SK-N-SH treated with all-trans-retinoic acid at 6 μM for 48 hours (cell line): ENCODE results near the gene DOCK4.

Experiments
- ATAC-seq: fragments of 200-7000 bp; cut with Tn5 transposase; 3 replicates; pipeline ENCODE4 v1.9.1; 2020; ENCODE audit warnings: mild to moderate bottlenecking, moderate library complexity
- ARNTL ChIP-seq: fragments of 450-650 bp; formaldehyde crosslinking; IDR thresholded peaks from 2 replicates; pipeline ENCODE4 v1.5.0; 2020; ENCODE audit warnings: low read depth, mild to moderate bottlenecking, moderate library complexity, borderline replicate concordance
- BACH2 ChIP-seq: fragments of 250-450 bp; sonication (Bioruptor Pico); IDR thresholded peaks from 2 replicates; pipeline ENCODE4 v1.9.0; 2021; ENCODE audit warnings: mild to moderate bottlenecking, borderline replicate concordance
- CSDC2 ChIP-seq: fragments of 250-450 bp; sonication (Bioruptor Pico); IDR thresholded peaks from 2 replicates; pipeline ENCODE4 v1.5.0; 2020; ENCODE audit warnings: mild to moderate bottlenecking, moderate library complexity
- ESRRG ChIP-seq: fragments of 250-450 bp; sonication (Bioruptor Pico); IDR thresholded peaks from 2 replicates; pipeline ENCODE4 v1.6.1; 2021; ENCODE audit warnings: mild to moderate bottlenecking
- GLIS3 ChIP-seq: fragments of 250-450 bp; sonication (Bioruptor Pico); IDR thresholded peaks from 2 replicates; pipeline ENCODE4 v1.5.0; 2020; ENCODE audit warnings: mild to moderate bottlenecking, moderate library complexity
- ISL1 ChIP-seq: fragments of 250-450 bp; sonication (Bioruptor Pico); IDR thresholded peaks from 2 replicates; pipeline ENCODE4 v2.1.2; 2022; ENCODE audit warnings: mild to moderate bottlenecking, moderate library complexity
- OSR1 ChIP-seq: fragments of 250-450 bp; sonication (Bioruptor Pico); IDR thresholded peaks from 2 replicates; pipeline ENCODE4 v1.8.0; 2022; ENCODE audit warnings: moderate library complexity, mild to moderate bottlenecking, inconsistent platforms
- PPARA ChIP-seq: fragments of 250-450 bp; sonication (Bioruptor Pico); IDR thresholded peaks from 2 replicates; pipeline ENCODE4 v1.5.0; 2020; ENCODE audit warnings: mild to moderate bottlenecking, borderline replicate concordance
- RARB ChIP-seq: fragments of 250-450 bp; sonication (Bioruptor Pico); IDR thresholded peaks from 2 replicates; pipeline ENCODE4 v1.8.0; 2021; ENCODE audit warnings: mild to moderate bottlenecking, moderate library complexity
- SNAI2 ChIP-seq: fragments of 250-450 bp; sonication (Bioruptor Pico); IDR thresholded peaks from 2 replicates; pipeline ENCODE4 v1.5.0; 2020; ENCODE audit warnings: mild to moderate bottlenecking, moderate library complexity
- TCF4 ChIP-seq: fragments of 250-450 bp; sonication (Bioruptor Pico); IDR thresholded peaks from 2 replicates; pipeline ENCODE4 v1.8.0; 2021; ENCODE audit warnings: mild to moderate bottlenecking, moderate library complexity, borderline replicate concordance
- TOX ChIP-seq: fragments of 250-450 bp; sonication (Bioruptor Pico); IDR thresholded peaks from 2 replicates; pipeline ENCODE4 v1.8.0; 2021; ENCODE audit warnings: mild to moderate bottlenecking, moderate library complexity, borderline replicate concordance
- ZC3H10 ChIP-seq: fragments of 250-450 bp; sonication (Bioruptor Pico); IDR thresholded peaks from 2 replicates; pipeline ENCODE4 v1.5.1; 2021; ENCODE audit warnings: mild to moderate bottlenecking, moderate library complexity
- ZFP3 ChIP-seq: fragments of 250-450 bp; sonication (Bioruptor Pico); IDR thresholded peaks from 2 replicates; pipeline ENCODE4 v1.5.0; 2020; ENCODE audit warnings: mild to moderate bottlenecking, moderate library complexity
- ZFP30 ChIP-seq: fragments of 450-650 bp; formaldehyde crosslinking; IDR thresholded peaks from 2 replicates; pipeline ENCODE4 v1.5.0; 2022; ENCODE audit warnings: mild to moderate bottlenecking, moderate library complexity
- ZNF565 ChIP-seq: fragments of 450-650 bp; formaldehyde crosslinking; conservative IDR thresholded peaks from 2 replicates; pipeline ENCODE4 v1.5.0; 2020; ENCODE audit warnings: low read depth, mild to moderate bottlenecking, moderate library complexity
- ZNF70 ChIP-seq: fragments of 450-650 bp; formaldehyde crosslinking; IDR thresholded peaks from 2 replicates; pipeline ENCODE4 v1.5.0; 2020; ENCODE audit warnings: mild to moderate bottlenecking, moderate library complexity
- ZNF8 ChIP-seq: fragments of 450-650 bp; formaldehyde crosslinking; IDR thresholded peaks from 2 replicates; pipeline ENCODE4 v1.5.0; 2020; ENCODE audit warnings: mild to moderate bottlenecking, moderate library complexity
- TF ChIP-seq, protein P1 (sequence below): fragments of 250-450 bp; sonication (Bioruptor Pico); IDR thresholded peaks from 2 replicates; pipeline ENCODE4 v1.8.0; 2021; ENCODE audit warnings: low read depth, mild to moderate bottlenecking, moderate library complexity, borderline replicate concordance
- TF ChIP-seq, protein P2 (sequence below): fragments of 250-450 bp; sonication (Bioruptor Pico); IDR thresholded peaks from 2 replicates; pipeline ENCODE4 v1.5.1; 2020; ENCODE audit warnings: low read depth, mild to moderate bottlenecking, moderate library complexity
- TF ChIP-seq, protein P3 (sequence below): fragments of 250-450 bp; sonication (Bioruptor Pico); IDR thresholded peaks from 2 replicates; pipeline ENCODE4 v1.5.1; 2021; ENCODE audit warnings: mild to moderate bottlenecking, moderate library complexity

DOCK4 gene

DNA sequence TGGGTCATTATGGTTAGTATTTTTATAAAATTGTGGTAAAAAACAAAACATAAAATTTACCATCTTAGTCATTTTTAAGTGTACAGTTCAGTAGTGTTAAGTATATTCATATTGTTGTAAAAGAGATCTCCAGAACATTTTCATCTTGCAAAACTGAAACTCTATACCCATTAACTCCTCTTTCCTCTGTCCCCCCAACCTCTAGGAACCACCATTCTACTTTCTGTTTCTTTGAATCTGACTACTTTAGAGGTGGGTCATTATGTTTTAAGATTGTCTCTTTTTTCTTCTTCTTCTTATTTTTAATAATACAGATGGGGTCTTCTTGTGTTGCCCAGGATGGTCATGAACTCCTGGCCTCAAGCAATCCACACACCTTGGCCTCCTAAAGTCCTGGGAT lies 84.1 kb downstream of the DOCK4 start:
- ATAC-seq: no peak
- no peak for TF ChIP-seq ZNF565 (CRISPR knock-in tag)
- TF ChIP-seq SNAI2 (CRISPR knock-in tag): no peak
- TF ChIP-seq ESRRG (CRISPR knock-in tag): no peak
- no peak for TF ChIP-seq GLIS3 (CRISPR knock-in tag)
- no peak for TF ChIP-seq ISL1 (CRISPR knock-in tag)
- no peak for TF ChIP-seq ZNF8 (CRISPR knock-in tag)
- TF ChIP-seq, protein P1, sequence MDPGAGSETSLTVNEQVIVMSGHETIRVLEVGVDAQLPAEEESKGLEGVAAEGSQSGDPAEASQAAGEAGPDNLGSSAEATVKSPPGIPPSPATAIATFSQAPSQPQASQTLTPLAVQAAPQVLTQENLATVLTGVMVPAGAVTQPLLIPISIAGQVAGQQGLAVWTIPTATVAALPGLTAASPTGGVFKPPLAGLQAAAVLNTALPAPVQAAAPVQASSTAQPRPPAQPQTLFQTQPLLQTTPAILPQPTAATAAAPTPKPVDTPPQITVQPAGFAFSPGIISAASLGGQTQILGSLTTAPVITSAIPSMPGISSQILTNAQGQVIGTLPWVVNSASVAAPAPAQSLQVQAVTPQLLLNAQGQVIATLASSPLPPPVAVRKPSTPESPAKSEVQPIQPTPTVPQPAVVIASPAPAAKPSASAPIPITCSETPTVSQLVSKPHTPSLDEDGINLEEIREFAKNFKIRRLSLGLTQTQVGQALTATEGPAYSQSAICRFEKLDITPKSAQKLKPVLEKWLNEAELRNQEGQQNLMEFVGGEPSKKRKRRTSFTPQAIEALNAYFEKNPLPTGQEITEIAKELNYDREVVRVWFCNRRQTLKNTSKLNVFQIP (CRISPR knock-in tag): no peak
- TF ChIP-seq ZFP30: no peak
- no peak for TF ChIP-seq CSDC2 (CRISPR knock-in tag)
- TF ChIP-seq ZC3H10: no peak
- TF ChIP-seq, protein P2, sequence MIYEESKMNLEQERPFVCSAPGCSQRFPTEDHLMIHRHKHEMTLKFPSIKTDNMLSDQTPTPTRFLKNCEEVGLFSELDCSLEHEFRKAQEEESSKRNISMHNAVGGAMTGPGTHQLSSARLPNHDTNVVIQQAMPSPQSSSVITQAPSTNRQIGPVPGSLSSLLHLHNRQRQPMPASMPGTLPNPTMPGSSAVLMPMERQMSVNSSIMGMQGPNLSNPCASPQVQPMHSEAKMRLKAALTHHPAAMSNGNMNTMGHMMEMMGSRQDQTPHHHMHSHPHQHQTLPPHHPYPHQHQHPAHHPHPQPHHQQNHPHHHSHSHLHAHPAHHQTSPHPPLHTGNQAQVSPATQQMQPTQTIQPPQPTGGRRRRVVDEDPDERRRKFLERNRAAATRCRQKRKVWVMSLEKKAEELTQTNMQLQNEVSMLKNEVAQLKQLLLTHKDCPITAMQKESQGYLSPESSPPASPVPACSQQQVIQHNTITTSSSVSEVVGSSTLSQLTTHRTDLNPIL (CRISPR knock-in tag): no peak
- no peak for TF ChIP-seq RARB (CRISPR knock-in tag)
- no peak for TF ChIP-seq ARNTL (CRISPR knock-in tag)
- TF ChIP-seq ZNF70: no peak

DNA sequence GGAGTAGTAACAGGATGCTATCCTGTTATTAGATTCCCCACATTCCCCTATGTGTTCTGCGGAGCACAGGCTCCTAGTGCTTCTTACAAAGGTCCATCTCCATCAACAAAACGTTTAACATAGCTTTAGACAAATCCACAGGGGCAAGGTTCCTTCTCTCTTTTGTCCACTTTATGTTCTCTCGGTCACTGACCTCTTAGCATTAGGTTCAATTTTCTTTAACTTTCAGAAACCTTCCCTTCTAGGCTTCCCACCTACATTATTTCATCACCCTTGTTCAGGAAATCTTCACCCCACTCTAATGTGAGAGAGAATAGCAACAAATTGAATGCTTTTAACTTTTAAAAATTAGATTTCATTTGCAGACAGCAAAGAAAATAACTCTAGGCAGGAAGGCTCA lies 84.9 kb downstream of the DOCK4 start:
- ATAC-seq: no peak
- TF ChIP-seq TOX (CRISPR knock-in tag): no peak
- no peak for TF ChIP-seq CSDC2 (CRISPR knock-in tag)
- no peak for TF ChIP-seq ZNF8 (CRISPR knock-in tag)
- TF ChIP-seq TCF4 (CRISPR knock-in tag): no peak
- TF ChIP-seq ZFP30: no peak
- no peak for TF ChIP-seq OSR1 (CRISPR knock-in tag)
- no peak for TF ChIP-seq ZNF565 (CRISPR knock-in tag)
- TF ChIP-seq, protein P1 (CRISPR knock-in tag): no peak
- TF ChIP-seq, protein P2 (CRISPR knock-in tag): no peak
- TF ChIP-seq BACH2: no peak
- no peak for TF ChIP-seq ZFP3 (CRISPR knock-in tag)
- no peak for TF ChIP-seq SNAI2 (CRISPR knock-in tag)
- TF ChIP-seq, protein P3, sequence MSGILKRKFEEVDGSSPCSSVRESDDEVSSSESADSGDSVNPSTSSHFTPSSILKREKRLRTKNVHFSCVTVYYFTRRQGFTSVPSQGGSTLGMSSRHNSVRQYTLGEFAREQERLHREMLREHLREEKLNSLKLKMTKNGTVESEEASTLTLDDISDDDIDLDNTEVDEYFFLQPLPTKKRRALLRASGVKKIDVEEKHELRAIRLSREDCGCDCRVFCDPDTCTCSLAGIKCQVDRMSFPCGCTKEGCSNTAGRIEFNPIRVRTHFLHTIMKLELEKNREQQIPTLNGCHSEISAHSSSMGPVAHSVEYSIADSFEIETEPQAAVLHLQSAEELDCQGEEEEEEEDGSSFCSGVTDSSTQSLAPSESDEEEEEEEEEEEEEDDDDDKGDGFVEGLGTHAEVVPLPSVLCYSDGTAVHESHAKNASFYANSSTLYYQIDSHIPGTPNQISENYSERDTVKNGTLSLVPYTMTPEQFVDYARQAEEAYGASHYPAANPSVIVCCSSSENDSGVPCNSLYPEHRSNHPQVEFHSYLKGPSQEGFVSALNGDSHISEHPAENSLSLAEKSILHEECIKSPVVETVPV (CRISPR knock-in tag): no peak
- TF ChIP-seq ZNF70: no peak
- TF ChIP-seq ISL1 (CRISPR knock-in tag): no peak
- TF ChIP-seq ZC3H10: no peak
- no peak for TF ChIP-seq ESRRG (CRISPR knock-in tag)

DNA sequence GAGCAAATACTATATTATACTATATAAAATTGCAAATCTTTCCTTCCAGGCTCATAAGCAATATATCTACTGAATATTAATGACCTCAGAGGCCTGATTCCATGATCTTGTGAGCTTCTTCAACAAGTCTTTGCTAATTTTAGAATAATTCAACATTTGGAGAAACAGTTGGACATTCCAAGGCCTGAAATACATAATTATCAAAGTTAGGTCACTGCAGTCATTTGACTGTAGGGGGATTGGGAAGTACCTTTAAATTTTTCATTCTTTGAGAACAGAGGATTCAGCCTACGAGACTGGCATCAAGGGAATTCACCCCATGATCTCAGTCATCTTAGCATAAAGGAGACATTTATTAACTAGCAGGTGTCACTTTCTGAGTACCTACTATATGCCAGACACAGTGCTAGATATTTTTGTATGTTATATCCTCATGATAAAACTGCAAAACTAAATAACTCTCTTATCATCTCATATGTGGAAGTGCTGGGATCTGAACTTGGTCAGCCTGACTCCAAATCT lies 85.4 kb downstream of the DOCK4 start:
- TF ChIP-seq ZFP3 (CRISPR knock-in tag) (no peak), RARB (CRISPR knock-in tag) (no peak), BACH2 (no peak), PPARA (CRISPR knock-in tag) (no peak), ZC3H10 (no peak), ZNF565 (CRISPR knock-in tag) (no peak), TOX (CRISPR knock-in tag) (no peak)
- TF ChIP-seq, protein P1 (CRISPR knock-in tag): no peak
- no peak for ATAC-seq
